GM12873 (cell line): ENCODE results near the gene APBB2.

Experiments used
- CTCF ChIP-seq: IDR thresholded peaks from 2 replicates; pipeline ENCODE4 v1.5.1; 2012; ENCODE audit warnings: low read depth, mild to moderate bottlenecking, moderate library complexity, low read length, control low read depth; ENCODE audit not compliant: insufficient read depth; ENCODE audit errors: missing control alignments

APBB2 gene

GRCh38 chr4:40800064-40800463 is 414.3 kb downstream of the APBB2 start:
- TF ChIP-seq CTCF: no peak

GRCh38 chr4:40789771-40790170 is 424.6 kb downstream of the APBB2 start:
- no peak for TF ChIP-seq CTCF

GRCh38 chr4:40789031-40789430 is 425.3 kb downstream of the APBB2 start:
- TF ChIP-seq CTCF: no peak

GRCh38 chr4:40788331-40788730 is 426.0 kb downstream of the APBB2 start:
- TF ChIP-seq CTCF: no peak

GRCh38 chr4:40785727-40786126 is 428.6 kb downstream of the APBB2 start:
- no peak for TF ChIP-seq CTCF

GRCh38 chr4:40782876-40783275 is 431.5 kb downstream of the APBB2 start:
- no peak for TF ChIP-seq CTCF

- no peak for TF ChIP-seq CTCF
Measured at GRCh38 chr4:40778090-40778489, 436.3 kb downstream of the APBB2 start.
